ENCODE results near the gene GPR137.

GPR137 gene

DNA sequence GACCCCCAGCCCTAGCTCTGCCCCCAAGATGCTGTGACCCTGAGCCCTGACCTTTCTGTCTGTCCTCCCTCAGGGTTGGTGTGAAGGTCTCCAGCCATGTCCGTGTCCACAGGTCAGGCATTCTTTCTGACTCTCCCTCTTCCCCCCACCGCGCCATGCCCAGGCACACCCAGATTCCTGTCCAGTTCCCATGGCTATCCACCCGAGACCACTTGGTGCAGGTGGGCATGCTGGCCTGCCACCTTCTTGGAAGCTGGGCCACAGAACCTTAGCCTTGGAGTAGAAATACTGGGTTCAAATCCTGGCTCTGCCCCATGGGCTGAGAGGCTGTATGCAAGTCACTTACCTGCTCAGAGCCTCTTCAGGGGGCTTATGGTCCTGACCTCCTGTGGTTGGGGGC is 36.6 kb upstream of the GPR137 start:
- no peak for DNase-seq (ENCODE audit: low read depth)

DNA sequence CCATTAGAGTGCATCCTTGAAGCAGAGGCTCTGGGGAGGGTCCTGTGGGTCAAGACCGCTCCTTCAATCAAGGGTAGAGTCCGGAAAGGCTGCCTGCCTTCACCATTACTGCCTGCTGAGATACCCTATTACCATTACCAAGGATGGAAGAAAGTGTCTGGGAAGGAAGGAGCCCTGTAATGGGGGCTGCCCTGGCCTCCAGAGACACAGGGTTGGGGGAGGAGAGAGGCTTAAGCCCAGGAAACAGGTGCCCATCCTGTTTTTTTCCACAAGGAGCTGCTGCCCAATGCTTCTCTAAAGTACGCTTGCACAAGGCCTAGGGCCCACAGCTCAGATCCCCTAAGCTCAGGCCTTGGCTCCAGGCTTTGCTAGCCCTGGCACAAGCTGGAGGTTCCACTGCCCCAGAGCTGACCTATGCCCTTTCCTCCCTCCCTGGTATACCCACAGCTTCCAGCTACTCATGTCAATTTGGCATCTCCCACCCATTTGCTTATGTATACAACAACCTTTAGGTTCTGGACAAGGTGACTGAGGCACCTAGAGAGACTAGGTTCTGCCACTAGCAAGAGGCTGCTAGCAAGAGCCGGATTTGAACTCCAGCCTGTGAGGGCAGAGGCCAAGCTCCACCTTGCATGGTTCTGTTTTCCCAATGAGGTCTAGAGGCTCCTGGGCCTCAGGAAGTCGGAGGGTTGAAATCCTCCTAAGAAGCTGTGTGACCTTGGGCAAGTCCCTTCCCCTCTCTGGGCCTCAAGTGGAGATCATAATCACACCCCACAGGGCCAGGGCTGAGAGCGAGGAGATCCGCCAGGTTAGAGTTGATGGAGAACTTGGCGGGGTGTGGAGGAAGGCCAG is 35.9 kb upstream of the GPR137 start:
- DNase-seq (ENCODE audit: low read depth) = no peak

DNA sequence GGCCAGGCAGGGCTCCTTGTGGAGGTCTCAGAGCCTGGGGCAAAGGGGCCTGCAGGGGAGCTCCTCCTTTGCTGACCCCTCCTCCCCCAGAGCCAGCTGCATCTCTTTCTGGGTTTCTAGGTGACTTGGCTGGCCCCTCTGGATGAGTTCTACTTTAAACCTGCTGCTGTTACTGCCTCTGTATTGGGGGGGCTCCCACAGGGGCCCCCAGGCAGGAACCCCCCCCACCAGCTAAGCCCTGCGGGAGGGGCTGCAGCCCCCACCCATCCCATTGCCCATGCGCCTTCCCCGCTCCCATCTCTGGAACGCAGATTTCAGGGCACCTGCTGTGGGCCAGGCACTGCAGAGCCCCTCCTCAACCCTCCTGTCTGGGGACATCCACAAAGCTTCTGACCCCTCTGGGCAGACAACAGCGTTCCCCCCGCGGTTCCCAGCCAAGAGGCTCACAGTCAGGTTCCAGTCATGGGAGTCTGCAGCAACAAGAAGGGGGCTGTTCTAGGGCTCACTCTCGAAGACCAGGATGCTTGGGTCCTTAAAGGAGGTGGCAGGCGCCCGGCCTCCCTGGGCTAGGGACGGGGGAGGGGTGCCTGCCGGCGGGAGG is 35.1 kb upstream of the GPR137 start:
- DNase-seq (ENCODE audit: low read depth) = no peak

DNA sequence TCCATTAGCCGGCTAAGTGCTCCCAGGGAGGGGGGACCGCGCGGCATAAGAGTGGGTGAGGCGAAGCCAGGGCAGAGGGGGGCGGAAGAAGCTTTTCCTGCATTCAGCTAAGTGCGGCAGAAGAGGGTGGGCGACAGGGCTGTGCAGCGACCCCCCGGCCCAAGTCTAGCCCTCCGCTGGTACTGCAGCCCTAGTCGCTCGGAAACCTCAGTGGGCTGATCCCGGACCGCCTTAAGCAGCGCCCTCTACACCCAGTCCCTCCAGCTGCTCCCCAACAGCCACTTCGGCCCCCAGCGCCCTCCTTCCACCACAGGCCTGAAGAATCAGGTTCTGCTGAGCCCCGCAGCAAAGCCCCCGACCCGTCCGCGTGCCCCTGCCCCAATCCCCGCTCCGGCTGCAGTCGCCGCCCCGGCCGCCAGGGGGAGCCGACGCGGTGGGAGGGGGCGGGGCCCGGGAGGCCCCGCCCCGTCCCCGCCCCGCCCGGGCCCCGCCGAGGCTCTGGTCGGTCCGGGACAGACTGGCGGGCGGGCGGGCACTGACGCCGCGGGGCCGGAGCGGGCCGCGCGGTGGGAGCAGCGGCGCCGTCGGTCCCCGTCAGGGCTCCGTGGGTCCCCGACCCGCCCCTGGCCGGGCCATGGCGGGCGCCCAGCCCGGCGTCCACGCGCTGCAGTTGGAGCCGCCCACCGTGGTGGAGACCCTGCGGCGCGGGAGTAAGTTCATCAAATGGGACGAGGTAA is 34.5 kb upstream of the GPR137 start, which contains the start of gene PLCB3:
PLCB3 (plus strand) TSS at position 515 of the 737 bp plus-strand sequence; CDS start at position 635, 120 bp downstream.
- DNase-seq (ENCODE audit: low read depth) = no peak

DNA sequence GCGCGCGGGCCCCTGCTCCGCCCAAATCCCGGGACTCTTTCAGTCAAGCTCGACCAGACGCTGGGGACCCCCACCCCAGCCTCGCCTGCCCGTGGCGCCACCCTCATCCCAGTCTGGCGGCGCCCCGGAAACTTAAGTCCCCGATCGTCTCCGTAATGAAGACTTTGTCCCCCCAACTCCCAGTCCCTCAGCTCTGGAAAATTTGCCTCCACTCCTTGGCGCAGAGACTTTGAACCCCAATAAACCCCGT is 34.0 kb upstream of the GPR137 start:
- no peak for DNase-seq (ENCODE audit: low read depth)

DNA sequence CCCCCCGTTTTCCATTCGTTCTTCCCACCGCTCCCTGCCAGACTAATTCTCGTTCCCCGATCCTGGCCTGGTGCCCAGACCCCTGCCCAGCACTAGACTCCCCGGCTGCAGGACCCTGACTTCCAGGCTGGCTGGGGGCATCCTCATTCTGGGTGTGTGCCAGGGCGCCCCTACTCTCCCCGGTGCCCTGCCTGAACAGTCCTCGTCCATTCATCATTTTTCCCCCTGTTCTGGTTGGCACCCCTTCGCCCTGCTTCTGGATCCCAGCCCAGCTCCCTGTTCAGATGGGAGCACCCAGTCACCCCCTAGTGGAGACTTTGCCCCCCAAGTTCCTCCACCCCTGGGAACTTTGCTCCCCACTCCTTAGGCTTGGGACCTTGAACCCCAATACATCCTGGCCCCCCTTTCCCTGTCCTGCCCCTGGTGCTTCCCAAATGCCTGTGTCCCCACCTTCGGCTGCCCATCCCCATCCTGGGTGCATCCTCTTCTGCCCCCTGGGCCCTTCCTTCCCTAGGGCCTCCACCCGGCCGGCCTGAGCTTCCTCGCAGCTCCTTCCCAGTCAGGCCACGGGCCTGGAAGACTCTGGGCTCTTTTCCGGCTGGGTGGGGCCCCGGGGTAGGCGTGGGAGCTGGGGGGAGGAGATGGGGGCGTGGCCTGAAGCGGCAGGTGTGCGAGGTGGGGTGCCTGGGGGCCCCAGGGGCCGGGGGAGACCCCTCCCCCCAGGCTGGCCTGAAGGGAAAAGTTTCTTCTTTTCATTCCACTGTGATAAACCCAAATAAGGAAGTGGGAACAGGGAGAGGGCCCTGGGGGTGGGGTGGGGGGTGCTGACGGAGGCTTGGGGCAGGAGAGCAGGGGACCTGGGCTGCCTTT is 33.4 kb upstream of the GPR137 start:
- DNase-seq (ENCODE audit: low read depth) = no peak

DNA sequence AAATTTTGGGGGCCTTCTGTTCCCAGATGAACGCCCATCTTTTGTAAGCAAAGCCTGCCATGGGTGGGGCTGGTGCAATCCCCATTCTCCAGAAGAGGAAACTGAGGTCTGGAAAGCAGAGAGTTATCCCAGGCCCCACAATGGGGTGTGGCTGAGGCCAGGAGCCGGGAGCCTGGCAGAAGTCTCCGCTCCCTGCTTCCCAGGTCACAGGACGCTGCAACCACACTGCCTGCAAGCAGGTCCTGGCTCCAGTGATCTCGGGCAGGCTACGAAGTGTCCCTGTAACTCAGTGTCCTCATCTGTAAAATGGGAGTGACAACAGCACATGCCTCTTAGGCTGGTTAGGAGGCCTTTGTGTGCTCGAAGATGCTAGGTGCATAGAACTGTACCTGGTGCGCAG is 32.6 kb upstream of the GPR137 start:
- no peak for DNase-seq (ENCODE audit: low read depth)

DNA sequence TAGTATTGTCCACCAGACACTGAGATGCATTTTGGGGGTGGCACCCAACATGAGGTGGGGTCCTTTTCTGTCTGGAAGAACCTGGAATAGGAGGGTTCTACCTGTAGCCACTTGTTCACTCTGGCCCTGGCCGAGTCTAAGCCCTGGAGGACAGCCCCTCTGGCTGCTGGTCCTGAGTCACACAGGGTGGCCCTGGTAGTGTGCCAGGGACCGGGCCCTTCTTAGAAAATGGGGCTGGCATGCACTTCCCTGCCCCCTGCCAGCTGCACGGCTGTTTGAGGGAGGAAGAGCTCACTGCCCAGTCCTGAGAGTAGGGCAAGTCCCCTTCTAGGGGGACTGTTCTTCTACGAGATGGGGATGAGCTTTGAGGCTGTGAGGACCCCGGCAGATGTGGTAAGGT is 32.2 kb upstream of the GPR137 start:
- no peak for DNase-seq (ENCODE audit: low read depth)

DNA sequence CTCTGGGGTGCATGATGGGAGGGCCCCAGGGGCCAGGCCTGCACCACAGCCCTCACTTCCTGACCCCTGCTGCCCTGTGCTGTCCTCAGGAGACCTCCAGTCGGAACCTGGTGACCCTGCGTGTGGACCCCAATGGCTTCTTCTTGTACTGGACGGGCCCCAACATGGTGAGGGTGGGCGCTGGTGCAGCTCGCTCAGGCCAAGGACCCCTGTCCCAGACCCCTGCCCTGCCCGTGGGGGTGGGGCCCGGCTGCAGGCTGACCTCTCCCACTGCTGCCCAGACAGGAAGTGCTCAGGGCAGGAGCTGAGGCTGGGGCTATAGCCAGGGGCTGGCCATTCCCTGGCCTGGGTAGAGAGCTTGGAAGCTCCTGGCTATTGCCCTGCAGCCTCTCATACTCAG is 31.3 kb upstream of the GPR137 start:
- DNase-seq (ENCODE audit: low read depth) = no peak

DNA sequence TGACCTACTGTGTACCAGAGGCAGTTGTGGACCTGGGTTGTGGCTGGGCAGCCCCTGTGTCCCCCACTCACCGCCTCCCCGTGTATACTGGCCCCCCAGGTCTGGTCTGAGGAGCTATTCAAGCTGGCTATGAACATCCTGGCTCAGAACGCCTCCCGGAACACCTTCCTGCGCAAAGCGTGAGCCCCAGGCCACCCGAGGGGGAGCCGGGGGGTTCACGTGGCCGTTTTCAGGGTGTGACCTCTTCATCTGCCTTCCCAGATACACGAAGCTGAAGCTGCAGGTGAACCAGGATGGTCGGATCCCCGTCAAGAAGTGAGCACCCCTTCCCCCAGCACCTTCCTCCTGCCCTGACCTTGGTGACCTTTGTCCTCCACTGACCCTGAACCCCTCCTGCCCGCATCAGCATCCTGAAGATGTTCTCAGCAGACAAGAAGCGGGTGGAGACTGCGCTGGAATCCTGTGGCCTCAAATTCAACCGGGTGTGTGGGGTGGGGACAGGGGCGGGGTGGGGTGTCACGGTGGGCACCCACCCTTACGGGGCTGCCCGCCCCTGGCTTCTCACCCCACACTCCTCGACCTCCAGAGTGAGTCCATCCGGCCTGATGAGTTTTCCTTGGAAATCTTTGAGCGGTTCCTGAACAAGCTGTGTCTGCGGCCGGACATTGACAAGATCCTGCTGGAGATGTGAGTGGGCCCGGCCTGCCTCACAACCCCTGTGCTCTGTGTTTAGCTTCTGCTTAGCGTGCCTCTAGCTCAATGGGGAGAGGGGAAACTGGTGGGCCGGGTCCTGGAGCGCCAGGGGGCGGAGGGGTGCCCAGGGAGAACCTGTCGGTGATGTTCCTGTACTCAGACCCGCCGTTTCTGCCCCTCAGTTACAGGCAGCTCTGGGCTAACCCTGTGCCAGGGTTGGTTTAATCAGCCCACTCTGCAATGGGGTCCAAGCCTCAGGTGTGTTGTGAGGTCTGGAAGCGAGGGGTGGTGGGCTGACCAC is 30.2 kb upstream of the GPR137 start:
- DNase-seq (ENCODE audit: low read depth) = no peak

DNA sequence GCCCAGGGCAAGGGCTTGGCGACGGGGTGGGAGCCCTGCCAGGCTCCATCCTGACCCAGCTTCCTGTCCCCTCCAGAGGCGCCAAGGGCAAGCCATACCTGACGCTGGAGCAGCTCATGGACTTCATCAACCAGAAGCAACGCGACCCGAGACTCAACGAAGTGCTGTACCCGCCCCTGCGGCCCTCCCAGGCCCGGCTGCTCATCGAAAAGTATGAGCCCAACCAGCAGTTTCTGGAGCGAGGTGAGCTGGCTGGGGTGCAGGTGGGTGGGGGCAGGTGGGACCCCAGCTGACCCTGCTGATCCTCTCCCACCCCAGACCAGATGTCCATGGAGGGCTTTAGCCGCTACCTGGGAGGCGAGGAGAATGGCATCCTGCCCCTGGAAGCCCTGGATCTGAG is 29.3 kb upstream of the GPR137 start:
- DNase-seq (ENCODE audit: low read depth) = no peak

DNA sequence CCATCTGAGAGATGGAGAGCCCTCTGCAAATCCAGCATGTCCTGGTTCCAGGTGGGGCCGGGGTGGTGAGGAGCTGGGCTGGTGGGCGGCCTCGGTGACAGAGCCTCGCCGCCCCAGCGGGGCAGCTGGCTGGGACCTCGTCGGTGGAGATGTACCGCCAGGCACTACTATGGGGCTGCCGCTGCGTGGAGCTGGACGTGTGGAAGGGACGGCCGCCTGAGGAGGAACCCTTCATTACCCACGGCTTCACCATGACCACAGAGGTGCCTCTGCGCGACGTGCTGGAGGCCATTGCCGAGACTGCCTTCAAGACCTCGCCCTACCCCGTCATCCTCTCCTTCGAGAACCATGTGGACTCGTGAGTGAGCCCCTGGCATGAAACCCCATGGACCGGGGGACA is 27.3 kb upstream of the GPR137 start:
- no peak for DNase-seq (ENCODE audit: low read depth)

DNA sequence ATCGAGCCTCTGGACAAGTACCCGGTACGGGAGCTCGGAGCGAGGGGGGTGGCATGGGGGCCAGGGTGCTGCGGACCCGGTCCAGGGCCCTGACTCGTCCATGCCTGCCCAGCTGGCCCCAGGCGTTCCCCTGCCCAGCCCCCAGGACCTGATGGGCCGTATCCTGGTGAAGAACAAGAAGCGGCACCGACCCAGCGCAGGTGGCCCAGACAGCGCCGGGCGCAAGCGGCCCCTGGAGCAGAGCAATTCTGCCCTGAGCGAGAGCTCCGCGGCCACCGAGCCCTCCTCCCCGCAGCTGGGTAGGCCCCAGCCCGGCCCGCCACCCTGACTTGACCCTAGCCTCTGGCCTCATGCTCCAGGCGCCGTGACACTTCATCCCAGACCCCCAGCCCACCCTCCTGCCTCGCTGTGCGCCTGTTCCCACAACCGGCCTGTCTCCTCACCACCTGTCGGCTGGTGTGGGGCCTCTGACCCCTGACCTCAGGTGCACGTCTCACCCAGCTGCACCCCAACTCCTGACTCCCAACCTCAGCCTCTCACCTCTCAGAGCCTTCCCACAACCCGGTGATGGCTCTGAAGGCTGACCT is 26.6 kb upstream of the GPR137 start:
- DNase-seq (ENCODE audit: low read depth) = no peak

DNA sequence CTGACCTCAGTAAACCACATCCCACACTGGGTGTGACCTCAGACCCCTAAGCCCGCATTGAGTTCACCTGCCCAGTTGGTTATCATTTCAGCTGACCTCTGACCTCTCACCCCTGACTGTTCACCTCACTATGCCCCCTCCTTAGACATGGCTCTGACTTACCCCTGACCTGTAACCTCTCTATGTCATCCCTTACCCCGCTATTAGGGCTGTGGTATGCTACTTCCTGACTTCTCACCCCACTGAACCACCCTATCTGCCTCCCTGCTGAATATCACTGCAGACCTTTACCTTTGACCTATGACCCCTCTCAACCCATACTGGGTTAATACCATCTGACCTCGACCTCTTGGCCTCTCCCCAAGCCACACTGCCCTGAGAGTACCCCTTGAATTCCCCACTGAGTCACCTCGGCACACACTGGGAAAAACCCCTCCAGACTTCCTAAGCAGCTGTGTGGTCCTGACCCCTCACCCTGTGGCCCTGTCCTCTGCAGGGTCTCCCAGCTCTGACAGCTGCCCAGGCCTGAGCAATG is 26.0 kb upstream of the GPR137 start:
- DNase-seq (ENCODE audit: low read depth) = no peak

DNA sequence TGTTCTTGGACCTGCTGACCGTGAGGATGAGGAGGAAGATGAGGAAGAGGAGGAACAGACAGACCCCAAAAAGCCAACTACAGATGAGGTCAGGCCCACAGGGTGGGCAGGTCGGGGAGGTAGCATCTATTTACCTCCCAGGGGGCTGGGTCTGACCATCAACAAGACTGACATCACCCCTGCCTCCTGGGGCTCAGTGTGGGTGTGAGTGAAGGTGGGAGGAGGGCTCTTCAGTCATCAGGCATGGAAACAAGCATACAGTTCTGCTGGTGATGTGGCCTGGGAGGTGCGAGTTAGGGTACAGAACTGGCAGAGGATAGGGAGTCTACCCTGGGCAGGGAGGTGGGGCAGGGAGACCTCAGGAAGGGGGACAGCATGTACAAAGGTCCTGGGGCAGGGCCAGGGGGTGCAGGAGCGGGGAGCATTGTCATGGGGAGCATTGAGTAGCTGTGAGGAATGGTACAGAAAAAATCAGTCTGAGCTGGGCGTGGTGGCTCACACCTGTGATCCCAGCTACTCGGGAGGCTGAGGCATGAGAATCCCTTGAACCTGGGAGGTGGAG is 25.4 kb upstream of the GPR137 start:
- DNase-seq (ENCODE audit: low read depth) = no peak

DNA sequence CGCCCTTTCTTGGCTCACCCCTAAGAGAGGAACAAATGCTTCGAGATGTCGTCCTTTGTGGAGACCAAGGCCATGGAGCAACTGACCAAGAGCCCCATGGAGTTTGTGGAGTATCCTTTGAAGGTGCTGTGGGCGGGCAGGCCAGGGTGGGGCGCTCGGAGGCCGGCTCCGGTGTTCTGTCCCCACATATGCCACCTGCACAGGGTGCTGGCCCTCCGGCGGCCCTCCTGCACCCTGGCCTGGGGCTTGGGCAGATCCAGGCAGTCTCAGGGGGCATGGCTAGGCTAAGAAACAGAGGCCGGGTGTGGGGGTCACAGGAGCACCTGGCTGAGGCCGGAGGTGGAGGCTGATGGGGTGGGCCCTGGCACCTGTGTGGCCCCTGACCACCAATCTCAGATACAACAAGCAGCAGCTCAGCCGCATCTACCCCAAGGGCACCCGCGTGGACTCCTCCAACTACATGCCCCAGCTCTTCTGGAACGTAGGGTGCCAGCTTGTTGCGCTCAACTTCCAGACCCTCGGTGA is 24.0 kb upstream of the GPR137 start:
- no peak for DNase-seq (ENCODE audit: low read depth)

DNA sequence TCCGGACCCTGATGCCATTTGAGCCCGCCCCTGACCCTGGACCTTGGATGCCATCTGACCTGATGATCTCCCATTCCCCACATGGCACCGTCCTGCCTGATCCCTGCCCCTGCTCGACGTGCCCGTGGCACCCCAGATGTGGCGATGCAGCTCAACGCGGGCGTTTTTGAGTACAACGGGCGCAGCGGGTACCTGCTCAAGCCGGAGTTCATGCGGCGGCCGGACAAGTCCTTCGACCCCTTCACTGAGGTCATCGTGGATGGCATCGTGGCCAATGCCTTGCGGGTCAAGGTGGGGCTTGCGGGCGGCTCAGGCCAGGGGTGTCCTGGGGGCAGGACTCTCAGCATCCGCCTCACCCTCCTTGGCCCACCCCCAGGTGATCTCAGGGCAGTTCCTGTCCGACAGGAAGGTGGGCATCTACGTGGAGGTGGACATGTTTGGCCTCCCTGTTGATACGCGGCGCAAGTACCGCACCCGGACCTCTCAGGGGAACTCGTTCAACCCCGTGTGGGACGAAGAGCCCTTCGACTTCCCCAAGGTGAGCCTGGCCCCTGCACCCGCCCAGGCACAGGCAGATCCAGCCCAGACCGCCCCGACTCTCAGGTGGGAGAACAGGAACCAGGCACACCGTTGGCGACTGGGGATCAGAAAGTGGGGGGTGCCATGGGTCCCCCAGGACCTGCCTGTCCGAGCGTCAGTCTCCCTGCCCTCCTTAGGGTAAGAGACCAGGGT is 23.2 kb upstream of the GPR137 start:
- DNase-seq (ENCODE audit: low read depth) = no peak

DNA sequence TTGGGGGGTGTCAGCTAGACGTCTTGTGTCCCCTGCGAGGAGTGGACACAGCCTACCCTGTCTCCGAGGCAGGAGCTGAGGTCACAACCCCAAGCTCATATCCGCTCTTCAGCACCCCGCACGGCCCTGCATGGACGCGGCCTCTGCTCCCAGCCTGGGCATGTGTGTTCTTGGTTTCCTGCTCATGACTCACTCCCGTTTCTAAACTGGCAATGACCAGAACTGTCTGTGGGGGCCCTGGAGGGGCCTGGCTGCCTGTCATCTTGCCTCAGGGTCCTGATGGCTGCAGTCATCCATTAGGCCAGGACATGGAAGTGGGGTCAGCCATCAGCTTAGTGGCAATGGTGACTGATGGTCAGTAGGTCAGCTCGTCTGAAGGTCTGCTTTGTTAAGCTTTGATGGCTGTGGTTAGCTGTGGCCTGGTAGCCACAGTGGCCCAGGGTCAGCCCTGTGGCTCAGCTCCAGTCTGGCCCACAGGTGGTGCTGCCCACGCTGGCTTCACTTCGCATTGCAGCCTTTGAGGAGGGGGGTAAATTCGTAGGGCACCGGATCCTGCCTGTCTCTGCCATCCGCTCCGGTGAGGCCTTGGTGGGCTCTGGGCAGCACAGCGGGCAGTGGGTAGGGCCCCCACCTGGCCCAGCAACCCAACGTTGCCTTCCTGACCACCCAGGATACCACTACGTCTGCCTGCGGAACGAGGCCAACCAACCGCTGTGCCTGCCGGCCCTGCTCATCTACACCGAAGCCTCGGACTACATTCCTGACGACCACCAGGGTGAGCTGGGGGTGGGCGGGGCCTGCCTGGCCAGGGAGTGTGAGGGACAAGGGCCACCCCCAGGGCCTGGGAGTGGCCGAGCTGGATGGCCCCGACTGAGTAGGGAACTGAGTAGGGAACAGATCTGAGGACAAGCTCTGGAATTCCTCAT is 22.4 kb upstream of the GPR137 start:
- DNase-seq (ENCODE audit: low read depth) = no peak
